Measurements from ENCODE around the gene SCPEP1.

- TF ChIP-seq CTCF (IDR thresholded peaks at IDR 0.05): no peak
- no peak for TF ChIP-seq POLR2A (IDR thresholded peaks at IDR 0.05)
Measured at GRCh38 chr17:56972111-56972730, 5.7 kb upstream of the SCPEP1 start.
